Ovary (tissue), 1 donor: ENCODE data around the gene ZNF823.

Experiments
- EP300 ChIP-seq: sonication (generic); formaldehyde crosslinking; IDR thresholded peaks from one replicate; pipeline ENCODE4 v1.6.1; 2017; ENCODE audit warnings: antibody characterized with exemption
- POLR2A ChIP-seq: fragments of 450-650 bp; IDR thresholded peaks from one replicate; pipeline ENCODE4 v1.6.1; 2017; ENCODE audit warnings: antibody characterized with exemption, mild to moderate bottlenecking, moderate library complexity

GRCh38 chr19:11693505-11694499 is 44.9 kb downstream of the ZNF823 start:
- TF ChIP-seq EP300 (no peak), POLR2A (no peak)
